NCI-H1092 (cell line): Measurements from ENCODE around the gene REV3L.
"Not testable (repeated sequence)": the region's sequence is repeated elsewhere in the genome, so short reads cannot be mapped to it uniquely, and the experiment has no call there.

Experiments used
- DNase-seq: peaks from one replicate; lab custom pipeline; 2025; lab: John Stamatoyannopoulos, UW

Gene REV3L

GRCh38 chr6:111494951-111495635, 12.1 kb upstream of the REV3L start:
- DNase-seq = no peak

DNA sequence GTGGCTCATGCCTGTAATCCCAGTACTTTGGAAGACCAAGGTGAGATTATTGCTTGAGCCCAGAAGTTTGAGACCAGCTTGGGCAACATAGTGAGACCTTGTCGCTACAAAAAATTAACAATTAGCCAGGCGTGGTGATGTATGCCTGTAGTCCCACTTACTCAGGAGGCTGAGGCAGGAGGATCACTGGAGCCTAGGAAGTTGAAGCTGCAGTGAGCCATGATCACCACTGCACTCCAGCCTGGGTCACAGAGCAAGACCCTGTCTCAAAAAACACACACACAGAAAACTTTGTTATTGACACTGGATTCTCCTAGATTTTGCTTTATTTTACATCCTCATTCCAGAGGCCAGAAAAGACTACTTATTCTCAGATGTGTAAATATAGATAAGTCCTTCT, 9.5 kb upstream of the REV3L start:
- DNase-seq = no peak

- no peak for DNase-seq
Measured at GRCh38 chr6:111490067-111490466, 7.0 kb upstream of the REV3L start.

- DNase-seq = no peak
Measured at GRCh38 chr6:111487661-111488060, 4.6 kb upstream of the REV3L start.

DNA sequence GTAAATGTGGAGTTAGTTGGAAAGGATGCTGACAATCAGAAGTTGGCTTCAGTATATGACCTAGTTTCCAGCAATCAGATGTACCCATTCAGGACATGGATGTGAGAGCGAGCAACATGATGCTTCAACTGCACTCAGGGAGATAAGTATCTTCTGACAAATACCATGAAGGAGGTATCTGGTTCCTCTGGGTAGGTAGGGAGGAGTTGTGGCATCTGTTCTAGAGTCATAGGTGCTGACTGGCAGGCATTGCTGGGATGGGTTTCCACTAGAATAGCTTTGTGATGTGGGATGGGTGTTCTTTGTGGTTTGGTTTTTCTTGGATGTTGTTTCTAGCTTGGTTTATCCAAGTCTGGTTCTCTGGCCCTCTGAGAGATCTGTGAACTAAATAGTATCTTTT, 3.9 kb upstream of the REV3L start:
- no peak for DNase-seq

DNA sequence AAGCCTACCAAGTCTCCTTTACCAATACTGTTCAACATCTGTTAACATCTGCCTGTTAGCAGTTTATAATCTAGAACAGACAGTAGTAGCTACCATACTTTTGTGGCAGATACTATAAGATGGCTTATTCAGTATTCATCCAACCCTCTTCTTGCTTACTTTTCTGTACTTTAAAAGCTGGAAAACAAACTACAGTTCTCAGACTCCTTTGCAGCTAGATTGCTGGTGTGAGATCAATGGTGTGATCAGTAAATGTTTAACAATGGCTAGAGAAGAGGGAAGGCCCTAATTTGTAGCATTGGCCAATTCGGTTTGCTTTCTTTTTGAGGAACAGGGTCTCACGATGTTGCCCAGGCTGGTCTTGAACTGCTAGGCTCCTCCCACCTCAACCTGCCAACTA, 3.5 kb upstream of the REV3L start:
- DNase-seq = no peak

- no peak for DNase-seq
Measured at GRCh38 chr6:111485342-111485741, 2.3 kb upstream of the REV3L start.

DNA sequence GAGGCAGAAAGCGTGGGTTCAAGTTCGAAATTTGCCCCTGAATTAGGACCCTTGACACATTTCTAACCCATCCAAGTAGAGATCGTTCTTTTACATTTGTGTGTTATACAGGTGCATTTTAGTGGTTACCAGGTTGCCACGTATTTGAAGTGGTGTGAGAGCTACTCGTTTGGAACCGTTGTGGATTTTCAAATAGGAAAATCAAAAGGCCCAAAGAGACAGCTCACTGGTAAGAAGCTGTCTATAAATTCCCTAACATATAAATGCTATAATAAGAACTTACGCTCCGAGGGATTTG, 1.6 kb upstream of the REV3L start:
- no peak for DNase-seq

DNA sequence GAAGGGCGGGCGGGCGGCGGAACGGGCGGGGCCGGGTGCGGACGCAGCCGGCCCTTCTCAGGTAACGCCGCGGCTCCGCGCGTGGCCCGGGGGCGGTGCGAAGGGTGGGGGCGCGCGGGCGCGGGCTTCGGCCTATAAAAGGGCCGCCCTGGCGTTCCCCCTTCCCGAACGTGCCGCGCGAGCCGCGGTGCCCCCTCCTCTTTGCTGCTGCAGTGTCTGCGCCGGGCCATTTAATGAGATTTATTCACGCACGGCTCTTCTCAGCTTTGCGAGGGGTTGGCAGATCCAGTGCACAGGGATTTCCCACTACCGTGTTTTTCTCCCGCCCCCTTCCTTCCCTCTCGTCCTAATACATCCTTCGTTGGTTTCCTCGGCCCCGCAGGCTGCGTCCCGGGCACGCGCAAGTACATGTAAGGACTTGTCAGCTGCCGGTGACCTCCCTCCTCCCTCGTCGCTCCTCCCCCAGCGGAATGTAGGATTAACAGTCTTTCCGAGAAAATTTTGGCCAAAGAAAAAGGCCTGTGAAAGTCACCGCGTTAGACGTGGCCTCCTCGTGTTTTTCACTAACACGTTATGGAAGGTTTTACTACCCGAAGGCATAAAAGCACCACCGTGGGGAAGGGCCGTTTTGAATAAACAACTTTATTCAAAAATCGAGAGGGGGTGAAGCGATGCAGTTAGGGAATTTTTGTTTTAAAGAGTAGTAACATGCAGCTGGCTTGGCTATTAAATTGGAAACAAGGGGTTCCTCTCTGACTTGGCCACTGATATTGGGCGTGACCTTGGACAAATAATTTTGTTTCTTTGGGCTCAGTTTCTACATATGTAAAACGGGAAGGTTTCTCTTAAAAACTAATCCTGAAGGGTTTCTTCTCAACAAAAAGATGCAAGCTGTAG, 966 bp upstream of the REV3L start:
- peak; percentile 82 for DNase-seq

DNA sequence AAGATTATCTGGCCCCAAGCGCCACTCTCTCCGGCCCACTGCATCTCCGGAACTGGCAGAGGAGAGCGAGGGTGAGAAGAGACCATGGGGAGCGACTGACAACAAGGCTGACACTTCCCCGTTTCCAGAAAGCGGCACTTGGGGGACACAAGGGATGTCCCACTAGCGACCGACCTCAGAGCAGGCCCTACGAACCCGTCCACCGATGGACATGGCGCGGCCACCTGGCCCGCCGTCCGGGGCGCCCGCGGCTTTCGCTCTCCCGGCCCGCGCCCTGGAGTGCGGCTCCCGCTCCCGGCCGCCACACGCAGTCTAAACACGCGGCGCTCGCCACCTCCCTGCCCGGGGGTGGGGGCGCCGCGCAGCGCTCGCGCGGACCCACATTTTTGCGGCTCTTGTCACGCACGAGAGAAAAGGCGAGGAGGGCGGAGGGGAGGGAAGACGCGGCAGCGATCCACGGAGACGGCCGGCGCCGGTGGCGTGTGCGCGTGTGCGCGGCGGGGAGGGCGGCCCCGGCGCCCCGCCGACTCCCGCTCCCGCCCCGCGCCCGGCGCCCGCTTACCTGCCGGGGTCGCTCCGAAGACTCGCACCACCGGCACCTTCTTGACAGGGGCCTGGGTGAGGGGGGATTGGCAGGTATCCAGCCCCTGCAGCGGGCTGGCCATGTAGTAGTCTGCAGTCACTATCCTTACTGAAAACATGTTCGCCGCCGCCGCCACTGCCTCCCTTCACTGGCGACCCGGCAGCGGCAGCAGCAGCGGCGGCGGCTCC, 645 bp downstream of the REV3L start:
- DNase-seq = no peak

- DNase-seq = peak; percentile 6
Measured at GRCh38 chr6:111481836-111482187, 1.2 kb downstream of the REV3L start.

- DNase-seq = no peak
Measured at GRCh38 chr6:111480988-111481822, 1.8 kb downstream of the REV3L start.

DNA sequence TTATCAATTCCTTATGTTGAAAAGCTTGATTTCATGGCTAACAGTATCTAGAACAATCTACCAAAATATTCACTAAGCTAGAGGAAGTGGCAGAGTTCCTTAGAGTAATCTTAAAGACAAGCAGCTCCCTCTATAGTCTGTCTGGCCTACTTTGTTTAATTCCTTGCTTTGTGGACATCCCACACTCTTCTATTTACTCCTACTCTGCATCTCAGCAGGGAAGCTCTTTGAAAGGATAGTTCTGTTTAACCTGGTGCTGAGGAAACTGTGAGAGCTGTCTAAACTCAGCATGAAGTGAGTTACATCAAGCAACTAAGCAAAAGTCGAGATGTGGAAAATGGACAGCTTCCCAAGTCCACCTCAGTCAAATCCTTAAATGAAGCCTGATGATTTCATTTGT, 4.3 kb downstream of the REV3L start:
- no peak for DNase-seq

DNA sequence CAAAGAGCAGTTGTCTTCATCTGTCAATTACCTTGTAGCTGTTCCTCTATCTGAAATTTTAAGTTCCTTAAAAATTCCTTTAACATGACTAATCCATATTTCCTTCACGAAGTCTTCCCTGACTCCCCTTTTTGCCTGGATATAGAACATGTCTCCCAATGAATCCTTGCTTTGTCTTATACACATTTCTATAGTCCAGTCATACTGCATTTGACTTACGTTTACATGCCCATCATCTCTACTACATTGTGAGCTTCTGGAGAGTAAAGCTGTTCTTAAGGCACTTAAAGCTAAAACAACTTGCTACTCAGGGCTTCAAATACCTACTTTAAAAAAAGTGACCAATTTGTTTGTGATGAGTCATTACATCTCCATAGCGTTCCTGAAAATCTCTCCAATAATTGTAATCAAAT, 4.9 kb downstream of the REV3L start:
- DNase-seq = no peak

- DNase-seq = no peak
Measured at GRCh38 chr6:111477481-111477938, 5.5 kb downstream of the REV3L start.

GRCh38 chr6:111476061-111476460, 7.0 kb downstream of the REV3L start:
- not testable (repeated sequence) for DNase-seq

GRCh38 chr6:111474771-111475170, 8.2 kb downstream of the REV3L start:
- DNase-seq = no peak

GRCh38 chr6:111474106-111474505, 8.9 kb downstream of the REV3L start:
- DNase-seq = no peak

DNA sequence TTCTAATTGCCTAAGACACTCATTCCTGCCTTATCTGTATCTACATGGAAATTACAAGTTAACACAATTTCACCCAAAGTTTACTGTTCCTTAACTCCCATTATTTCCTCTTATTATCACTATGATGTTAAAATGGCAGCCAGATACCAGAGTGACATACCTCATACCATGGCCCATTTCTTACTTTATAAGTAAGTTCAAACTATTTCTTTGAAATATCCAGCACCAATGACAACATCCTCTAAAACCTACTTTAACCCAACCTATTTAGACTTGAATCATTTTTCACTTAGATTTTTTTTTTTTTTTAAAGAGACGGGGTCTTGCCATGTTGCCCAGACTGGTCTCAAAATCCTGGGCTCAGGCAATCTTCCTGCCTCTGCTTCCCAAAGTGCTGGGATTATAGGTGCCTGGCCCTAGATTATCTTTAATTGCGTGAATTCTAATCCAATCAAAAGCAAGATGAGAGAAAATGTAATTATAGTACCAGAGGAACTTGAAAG, 10.0 kb downstream of the REV3L start:
- no peak for DNase-seq

DNA sequence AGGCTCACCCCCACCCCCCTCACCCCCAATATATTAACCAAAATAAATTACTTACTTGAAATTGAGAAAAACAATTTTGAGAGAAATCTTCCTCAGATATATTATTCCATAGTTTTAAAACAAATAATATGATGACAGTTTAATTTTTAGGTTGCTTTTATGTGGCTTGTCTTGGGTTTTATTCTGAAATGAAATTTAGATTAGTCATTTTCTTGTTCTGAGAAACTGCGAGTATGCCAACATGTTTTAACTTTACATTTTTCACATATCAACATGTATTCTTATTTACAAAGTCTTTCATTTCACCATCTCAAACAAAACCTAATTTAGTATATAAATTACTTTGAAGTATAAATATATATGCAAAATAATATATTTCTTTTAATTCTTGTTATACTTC, 11.1 kb downstream of the REV3L start:
- DNase-seq = no peak

DNA sequence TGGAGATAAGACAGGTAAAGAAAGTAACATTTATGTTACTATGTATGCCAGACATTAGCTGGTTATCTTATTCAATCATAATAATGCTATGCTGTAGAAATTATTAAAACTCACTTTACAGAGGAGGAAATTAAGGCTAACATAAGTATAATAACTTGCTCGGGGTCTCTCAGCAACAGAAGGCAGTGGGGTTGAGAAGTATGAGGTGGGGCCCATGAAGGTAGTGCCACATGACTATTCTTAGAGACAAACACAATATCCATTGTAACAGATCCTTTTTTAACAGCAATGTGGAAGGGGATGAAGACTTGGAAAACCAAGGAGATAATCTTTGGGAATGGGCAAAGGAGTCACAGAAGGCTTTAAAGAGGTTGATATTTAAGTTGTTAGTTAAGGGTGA, 11.5 kb downstream of the REV3L start:
- no peak for DNase-seq

DNA sequence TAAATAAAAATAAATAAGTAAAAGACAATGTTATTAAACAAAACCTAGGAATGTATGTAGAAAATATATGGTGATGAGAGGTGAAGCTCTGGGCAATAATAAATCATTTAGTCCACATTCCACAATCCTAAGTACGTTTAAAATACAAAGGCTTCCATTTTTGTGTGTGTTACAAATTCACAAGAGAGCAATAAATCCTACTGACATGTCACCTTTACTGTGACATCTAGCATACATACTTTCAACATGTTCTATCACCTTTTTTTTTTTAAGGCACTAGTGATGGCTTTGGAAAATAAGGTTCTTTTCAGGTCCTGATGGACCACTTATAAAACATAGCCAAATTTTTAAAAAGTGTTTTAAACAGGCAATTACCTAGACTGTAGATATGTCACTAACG, 12.0 kb downstream of the REV3L start:
- no peak for DNase-seq
